GM19239 (cell line): ENCODE measurements around the gene TMEM63A.
A peak's percentile ranks its signal among the peaks of the same experiment; 100 is the strongest.
"Not testable (repeated sequence)": the region's sequence is repeated elsewhere in the genome, so short reads cannot be mapped to it uniquely, and the experiment has no call there.

Source experiments
- DNase-seq: peaks from one replicate; pipeline ENCODE4 v3.0.0; 2011; ENCODE audit warnings: low spot score; ENCODE audit not compliant: insufficient read length
- FAIRE-seq: peaks from 2 replicates; lab custom pipeline; 2011; peaks lifted over from hg19 to GRCh38; lab: Jason Lieb, UNC

Gene TMEM63A

GRCh38 chr1:225810579-225811538, 71.3 kb downstream of the TMEM63A start:
- not testable (repeated sequence) for FAIRE-seq, DNase-seq

GRCh38 chr1:225809842-225810578, 72.2 kb downstream of the TMEM63A start, which contains the start of gene EPHX1:
EPHX1 (plus strand) TSS chr1:225810124; CDS start chr1:225828730, 18,606 bp downstream.
- DNase-seq: peak; percentile 97
- peak; percentile 33 for FAIRE-seq

- DNase-seq (no peak), FAIRE-seq (no peak)
Observed at GRCh38 chr1:225808136-225808535, 74.0 kb downstream of the TMEM63A start.

GRCh38 chr1:225806736-225807135, 75.4 kb downstream of the TMEM63A start:
- FAIRE-seq, DNase-seq: not testable (repeated sequence)

- FAIRE-seq (no peak), DNase-seq (no peak)
Observed at GRCh38 chr1:225806249-225806648, 75.9 kb downstream of the TMEM63A start.

GRCh38 chr1:225801146-225801545, 81.0 kb downstream of the TMEM63A start:
- not testable (repeated sequence) for FAIRE-seq, DNase-seq

- not testable (repeated sequence) for FAIRE-seq, DNase-seq
Observed at GRCh38 chr1:225796097-225796496, 86.1 kb downstream of the TMEM63A start.
